IPS DF 4.7 (cell line): ENCODE data around the gene KRTAP12-1.
"Not testable (repeated sequence)": the region's sequence is repeated elsewhere in the genome, so short reads cannot be mapped to it uniquely, and the experiment has no call there.

Experiments
- DNase-seq: peaks from one replicate; pipeline ENCODE4 v3.0.0-alpha.2; 2013; ENCODE audit warnings: low spot score; ENCODE audit errors: extremely low read depth

Gene KRTAP12-1

GRCh38 chr21:44697811-44698734 lies 16.1 kb upstream of the KRTAP12-1 start:
- no peak for DNase-seq

- not testable (repeated sequence) for DNase-seq
Observed at GRCh38 chr21:44697172-44697810, 15.3 kb upstream of the KRTAP12-1 start, which contains the start of gene KRTAP10-12. KRTAP10-12 (plus strand) TSS chr21:44697172; CDS start chr21:44697202, 30 bp downstream.

GRCh38 chr21:44696572-44696971 lies 14.6 kb upstream of the KRTAP12-1 start:
- no peak for DNase-seq

- DNase-seq, result no peak
Observed at GRCh38 chr21:44695641-44696040, 13.7 kb upstream of the KRTAP12-1 start.

DNA sequence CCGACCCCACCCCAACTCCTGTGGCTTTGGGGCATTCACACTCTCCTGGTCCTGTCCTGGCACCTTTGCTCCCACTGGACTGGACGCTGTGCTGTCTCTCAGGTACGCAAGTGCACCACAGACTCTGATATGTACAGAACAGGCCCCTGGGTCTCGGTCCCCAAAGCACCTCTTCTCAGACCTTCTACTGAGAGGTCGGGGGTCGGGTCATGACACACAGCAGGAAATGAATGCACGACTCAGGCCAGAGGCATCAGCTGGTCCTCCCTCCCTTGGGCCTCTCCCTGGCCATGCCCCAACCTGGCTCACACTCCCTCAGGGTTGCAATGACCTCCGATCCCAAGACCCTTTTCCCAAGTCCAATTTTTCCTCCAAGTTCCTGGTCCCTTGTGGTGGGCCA lies 13.2 kb upstream of the KRTAP12-1 start:
- no peak for DNase-seq

GRCh38 chr21:44694776-44695175 lies 12.8 kb upstream of the KRTAP12-1 start:
- DNase-seq, result no peak

DNA sequence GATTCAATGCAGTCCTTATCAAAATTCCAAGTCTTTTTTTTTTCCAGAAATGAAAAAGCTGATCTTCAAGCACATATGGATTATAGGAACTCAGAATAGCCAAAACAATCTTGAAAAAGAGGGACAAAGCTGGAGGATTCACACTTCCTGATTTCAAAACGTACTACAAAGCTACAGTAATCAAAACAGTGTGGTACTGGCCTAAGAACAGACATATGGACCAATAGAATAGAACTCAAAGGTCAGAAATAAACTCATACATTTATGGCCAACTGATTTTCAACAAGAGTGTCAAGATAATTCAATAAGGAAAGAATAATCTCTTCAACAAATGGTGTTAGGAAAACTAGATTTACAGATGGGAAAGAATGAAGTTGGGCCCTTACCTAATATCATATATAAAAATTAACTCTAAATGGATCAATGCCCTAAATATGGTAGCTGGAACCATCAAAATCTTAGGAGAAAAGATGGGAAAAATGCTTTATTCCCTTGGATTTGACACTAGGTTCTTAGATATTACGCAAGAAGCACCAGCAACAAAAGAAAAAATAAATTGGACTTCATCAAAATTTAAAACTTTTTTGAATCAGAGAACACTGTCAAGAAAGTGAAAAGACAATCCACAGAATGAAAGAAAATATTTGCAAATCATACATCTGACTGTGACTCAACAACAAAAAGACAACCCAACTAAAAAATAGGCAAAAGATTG lies 11.0 kb upstream of the KRTAP12-1 start:
- no peak for DNase-seq

GRCh38 chr21:44691686-44692085 lies 9.7 kb upstream of the KRTAP12-1 start:
- DNase-seq, result no peak

DNA sequence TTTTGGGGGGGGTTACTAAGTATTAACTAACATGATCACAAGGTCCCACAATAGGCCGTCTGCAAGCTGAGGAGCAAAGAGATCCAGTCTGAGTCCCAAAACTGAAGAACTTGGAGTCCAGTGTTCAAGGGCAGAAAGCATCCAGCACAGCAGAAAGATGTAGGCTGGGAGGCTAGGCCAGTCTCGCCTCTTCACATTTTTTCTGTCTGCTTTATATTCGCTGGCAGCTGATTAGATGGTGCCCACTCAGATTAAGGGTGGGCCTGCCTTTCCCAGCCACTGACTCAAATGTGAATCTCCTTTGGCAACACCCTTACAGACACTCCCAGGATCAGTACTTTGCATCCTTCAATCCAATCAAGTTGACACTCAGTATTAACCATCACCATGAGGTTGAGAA lies 7.8 kb upstream of the KRTAP12-1 start:
- not testable (repeated sequence) for DNase-seq

- no peak for DNase-seq
Observed at GRCh38 chr21:44687671-44688070, 5.7 kb upstream of the KRTAP12-1 start.

DNA sequence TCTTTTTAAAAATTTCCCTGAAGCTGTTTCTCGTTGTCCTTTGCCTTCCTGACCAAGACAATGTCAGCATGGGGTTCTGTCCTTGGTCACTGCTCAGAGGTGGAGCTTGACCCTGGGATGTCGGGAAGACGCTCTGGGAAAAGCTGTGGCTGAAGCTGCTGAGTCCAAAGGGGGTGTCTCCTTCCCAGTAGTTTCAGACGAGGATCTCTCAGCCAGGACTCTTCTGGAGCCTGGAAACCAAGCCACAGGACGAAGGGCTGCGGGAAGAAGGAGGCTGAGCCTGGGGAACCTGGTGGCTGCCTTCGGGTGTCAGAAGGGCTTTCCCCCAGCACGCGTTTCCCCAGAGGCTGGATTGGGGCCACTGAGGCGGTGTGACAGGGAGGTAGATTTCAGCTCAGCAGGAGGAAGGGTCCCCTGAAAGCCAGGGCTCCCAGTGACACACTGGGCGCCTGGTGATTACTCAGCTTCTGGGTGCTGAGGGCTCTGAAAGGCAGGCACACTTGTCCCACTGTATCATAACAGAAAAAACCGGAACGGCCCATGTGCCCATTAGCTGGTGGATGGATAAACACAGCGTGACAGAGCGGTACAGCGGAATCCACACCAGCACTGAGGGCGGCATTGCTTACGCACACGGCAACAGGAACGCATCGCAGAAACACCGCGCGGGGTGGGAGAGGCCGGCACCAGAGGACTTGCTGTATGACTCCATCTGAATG lies 5.0 kb upstream of the KRTAP12-1 start:
- DNase-seq, result no peak

- DNase-seq, result no peak
Observed at GRCh38 chr21:44686000-44686781, 4.2 kb upstream of the KRTAP12-1 start.

DNA sequence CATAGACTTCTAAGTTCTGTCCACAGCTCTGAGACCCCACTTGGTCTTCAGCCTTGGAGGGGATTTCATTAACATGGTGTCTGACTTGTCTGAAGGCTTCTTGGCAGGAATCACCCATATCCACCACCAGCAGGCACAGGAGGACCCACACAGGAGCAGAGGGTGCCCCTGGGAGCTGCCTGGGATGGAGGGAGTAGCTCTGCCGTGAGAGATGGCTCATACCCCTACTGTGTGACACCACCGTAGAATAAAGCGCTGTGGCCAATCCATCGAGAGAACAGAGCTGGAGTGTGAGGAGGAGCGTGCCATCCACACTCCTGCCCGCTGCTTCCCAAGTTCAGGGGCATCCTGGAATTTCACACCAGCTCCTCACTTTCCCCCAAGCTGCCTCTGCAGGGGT lies 3.1 kb upstream of the KRTAP12-1 start:
- not testable (repeated sequence) for DNase-seq

GRCh38 chr21:44684483-44684882 lies 2.5 kb upstream of the KRTAP12-1 start:
- no peak for DNase-seq

- no peak for DNase-seq
Observed at GRCh38 chr21:44684077-44684476, 2.1 kb upstream of the KRTAP12-1 start.

GRCh38 chr21:44682580-44683151 lies 703 bp upstream of the KRTAP12-1 start:
- DNase-seq, result no peak

- no peak for DNase-seq
Observed at GRCh38 chr21:44681152-44681551, 811 bp downstream of the KRTAP12-1 start.

- no peak for DNase-seq
Observed at GRCh38 chr21:44677881-44678280, 4.1 kb downstream of the KRTAP12-1 start.

- DNase-seq, result no peak
Observed at GRCh38 chr21:44671911-44672310, 10.1 kb downstream of the KRTAP12-1 start.
